Measurements from ENCODE around the gene RNF32. TPM values are rescaled to one million over a fixed set of nuclear protein-coding genes. Genes with fewer than 3 reads are reported as not detected.

Gene RNF32
- total and polyA plus RNA-seq, 7 donors, result 0.36 to 3.7 (median 1.5) TPM

GRCh38 chr7:156673454-156673853 lies 32.9 kb downstream of the RNF32 start:
- Histone ChIP-seq H3K9me3 (no peaks in the 10 kb centered on the region), H3K27me3 (no peaks in the 10 kb centered on the region)
- intact Hi-C loops (cut with DNase I), result loop anchor here (10.0 kb wide), 1 partner anchor 61 kb away; no protein-coding TSS in a partner anchor

GRCh38 chr7:156673902-156674301 lies 33.3 kb downstream of the RNF32 start:
- WGBS, 2 donors, result 94 to 95% methylated on average over 9 of the region's 9 CpGs
- H3K4me3 ChIP-seq, result no peak overlapping the region
- no peaks in the 10 kb centered on the region for H3K4me1 ChIP-seq
- no peak for TF ChIP-seq POLR2AphosphoS5 (IDR thresholded peaks at IDR 0.05)
- no peak for TF ChIP-seq EP300 (IDR thresholded peaks at IDR 0.05)
- TF ChIP-seq POLR2A (IDR thresholded peaks at IDR 0.05), result no peak
- TF ChIP-seq CTCF (IDR thresholded peaks at IDR 0.05), result no peak
- no peak for DNase-seq
- no peaks in the 10 kb centered on the region for H3K27me3 ChIP-seq
- intact Hi-C loops (cut with DNase I), result loop anchor here (10.0 kb wide), 1 partner anchor 61 kb away; no protein-coding TSS in a partner anchor
- no peak overlapping the region for H3K27ac ChIP-seq
- H3K36me3 ChIP-seq, result peaks cover 3 to 39% (median 12%) of the 10 kb centered on the region in 4 donors
- no peaks in the 10 kb centered on the region for H3K9me3 ChIP-seq

More at GRCh38 chr7:156673454-156673853, 32.9 kb downstream of the RNF32 start:
- WGBS, 2 donors, result 94 to 97% methylated on average over 6 of the region's 6 CpGs
- Histone ChIP-seq H3K36me3 (peaks cover under 1 to 34% (median 12%) of the 10 kb centered on the region in 4 donors), H3K4me3 (no peak overlapping the region), H3K4me1 (no peaks in the 10 kb centered on the region), H3K27ac (no peak overlapping the region)
- TF ChIP-seq POLR2A (IDR thresholded peaks at IDR 0.05), result no peak
- TF ChIP-seq CTCF (IDR thresholded peaks at IDR 0.05), result no peak
- no peak for TF ChIP-seq EP300 (IDR thresholded peaks at IDR 0.05)
- TF ChIP-seq POLR2AphosphoS5 (IDR thresholded peaks at IDR 0.05), result no peak
- DNase-seq, result no peak

- H3K36me3 ChIP-seq, result peaks cover 3 to 44% (median 14%) of the 10 kb centered on the region in 4 donors
- H3K9me3 ChIP-seq, result no peaks in the 10 kb centered on the region
- WGBS, 2 donors, result 79 to 87% methylated on average over 9 of the region's 9 CpGs
- TF ChIP-seq CTCF (IDR thresholded peaks at IDR 0.05) (no peak), EP300 (IDR thresholded peaks at IDR 0.05) (no peak), POLR2A (IDR thresholded peaks at IDR 0.05) (no peak), POLR2AphosphoS5 (IDR thresholded peaks at IDR 0.05) (no peak)
- no peak for DNase-seq
- H3K27me3 ChIP-seq, result no peaks in the 10 kb centered on the region
- intact Hi-C loops (cut with DNase I), result loop anchor here (10.0 kb wide), 1 partner anchor 59 kb away; no protein-coding TSS in a partner anchor
- no peak overlapping the region for H3K4me3 ChIP-seq
- H3K27ac ChIP-seq, result no peak overlapping the region
- peaks cover 0 to 14% (median 0%) of the 10 kb centered on the region in 4 donors for H3K4me1 ChIP-seq
Measured at GRCh38 chr7:156675721-156676120, 35.1 kb downstream of the RNF32 start.

GRCh38 chr7:156676263-156676662 lies 35.7 kb downstream of the RNF32 start:
- Histone ChIP-seq H3K27ac (no peak overlapping the region), H3K27me3 (no peaks in the 10 kb centered on the region), H3K36me3 (peaks cover 3 to 44% (median 14%) of the 10 kb centered on the region in 4 donors), H3K4me3 (no peak overlapping the region), H3K9me3 (no peaks in the 10 kb centered on the region), H3K4me1 (peaks cover 0 to 19% (median 0%) of the 10 kb centered on the region in 4 donors)
- no peak for DNase-seq
- TF ChIP-seq EP300 (IDR thresholded peaks at IDR 0.05) (no peak), POLR2AphosphoS5 (IDR thresholded peaks at IDR 0.05) (no peak), POLR2A (IDR thresholded peaks at IDR 0.05) (no peak), CTCF (IDR thresholded peaks at IDR 0.05) (no peak)
- intact Hi-C loops (cut with DNase I), result loop anchor here (10.0 kb wide), 1 partner anchor 59 kb away; no protein-coding TSS in a partner anchor
- WGBS, 2 donors, result 90 to 99% methylated on average over 19 of the region's 19 CpGs
